ENCODE measurements around the gene COL5A2.

The COL5A2 gene

GRCh38 chr2:189013671-189014448 lies 165.7 kb downstream of the COL5A2 start:
- TF ChIP-seq, protein P1, sequence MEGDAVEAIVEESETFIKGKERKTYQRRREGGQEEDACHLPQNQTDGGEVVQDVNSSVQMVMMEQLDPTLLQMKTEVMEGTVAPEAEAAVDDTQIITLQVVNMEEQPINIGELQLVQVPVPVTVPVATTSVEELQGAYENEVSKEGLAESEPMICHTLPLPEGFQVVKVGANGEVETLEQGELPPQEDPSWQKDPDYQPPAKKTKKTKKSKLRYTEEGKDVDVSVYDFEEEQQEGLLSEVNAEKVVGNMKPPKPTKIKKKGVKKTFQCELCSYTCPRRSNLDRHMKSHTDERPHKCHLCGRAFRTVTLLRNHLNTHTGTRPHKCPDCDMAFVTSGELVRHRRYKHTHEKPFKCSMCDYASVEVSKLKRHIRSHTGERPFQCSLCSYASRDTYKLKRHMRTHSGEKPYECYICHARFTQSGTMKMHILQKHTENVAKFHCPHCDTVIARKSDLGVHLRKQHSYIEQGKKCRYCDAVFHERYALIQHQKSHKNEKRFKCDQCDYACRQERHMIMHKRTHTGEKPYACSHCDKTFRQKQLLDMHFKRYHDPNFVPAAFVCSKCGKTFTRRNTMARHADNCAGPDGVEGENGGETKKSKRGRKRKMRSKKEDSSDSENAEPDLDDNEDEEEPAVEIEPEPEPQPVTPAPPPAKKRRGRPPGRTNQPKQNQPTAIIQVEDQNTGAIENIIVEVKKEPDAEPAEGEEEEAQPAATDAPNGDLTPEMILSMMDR (conservative IDR thresholded peaks at IDR 0.05), result no peak
- TF ChIP-seq ZFX (IDR thresholded peaks at IDR 0.05), result no peak

DNA sequence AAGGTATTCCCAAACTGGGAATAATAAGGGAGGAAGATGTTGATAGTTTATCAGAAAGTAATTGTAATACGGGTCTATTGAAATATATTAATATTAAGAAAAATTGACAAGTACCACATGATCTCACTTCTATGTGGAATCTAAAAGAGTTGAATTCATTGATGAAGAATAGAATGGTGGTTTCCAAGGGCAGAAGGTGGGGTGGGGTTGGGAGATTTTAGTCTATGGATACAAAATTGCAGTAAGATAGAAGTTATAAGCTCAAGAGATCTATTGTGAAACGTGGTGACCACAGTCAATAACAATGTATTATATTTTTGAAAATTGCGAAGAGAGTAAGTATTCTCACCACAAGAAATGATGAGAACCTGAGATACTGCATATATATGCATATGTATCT lies 166.5 kb downstream of the COL5A2 start:
- no peak for TF ChIP-seq ZFX (IDR thresholded peaks at IDR 0.05)
- TF ChIP-seq, protein P1 (conservative IDR thresholded peaks at IDR 0.05), result no peak
- no peak overlapping the region for H3K27ac ChIP-seq

More at GRCh38 chr2:189013671-189014448, 165.7 kb downstream of the COL5A2 start:
- H3K27ac ChIP-seq, result no peak overlapping the region

GRCh38 chr2:189012351-189012750 lies 167.2 kb downstream of the COL5A2 start:
- TF ChIP-seq, protein P1 (conservative IDR thresholded peaks at IDR 0.05), result no peak
- no peak for TF ChIP-seq ZFX (IDR thresholded peaks at IDR 0.05)
- no peak overlapping the region for H3K27ac ChIP-seq

- no peak overlapping the region for H3K27ac ChIP-seq
These were observed 169.0 kb downstream of the COL5A2 start for GRCh38 chr2:189010536-189010935.

DNA sequence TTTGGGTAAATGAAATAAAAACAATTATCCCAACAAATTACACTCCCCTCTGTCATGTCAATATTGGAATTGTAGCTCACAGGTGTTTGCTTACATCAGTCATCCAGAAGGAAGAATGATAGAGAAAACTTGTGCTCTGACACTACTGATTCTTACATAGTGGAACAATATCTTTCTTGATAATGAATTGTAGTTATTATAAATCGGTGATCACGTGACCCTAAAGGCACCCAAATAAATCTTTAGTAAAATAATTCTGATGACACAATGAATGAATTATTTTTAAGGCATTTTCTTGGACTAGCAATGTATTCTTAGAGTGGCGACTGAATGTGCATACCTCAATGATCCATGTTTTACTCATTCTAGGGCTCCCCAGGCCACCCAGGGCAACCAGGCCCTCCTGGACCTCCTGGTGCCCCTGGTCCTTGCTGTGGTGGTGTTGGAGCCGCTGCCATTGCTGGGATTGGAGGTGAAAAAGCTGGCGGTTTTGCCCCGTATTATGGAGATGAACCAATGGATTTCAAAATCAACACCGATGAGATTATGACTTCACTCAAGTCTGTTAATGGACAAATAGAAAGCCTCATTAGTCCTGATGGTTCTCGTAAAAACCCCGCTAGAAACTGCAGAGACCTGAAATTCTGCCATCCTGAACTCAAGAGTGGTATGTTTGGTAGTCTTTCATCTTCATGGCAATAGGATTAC lies 170.9 kb downstream of the COL5A2 start:
- H3K27ac ChIP-seq, result no peak overlapping the region
- TF ChIP-seq, protein P1 (conservative IDR thresholded peaks at IDR 0.05), result no peak
- TF ChIP-seq ZFX (IDR thresholded peaks at IDR 0.05), result no peak

More at GRCh38 chr2:189010536-189010935, 169.0 kb downstream of the COL5A2 start:
- no peak for TF ChIP-seq ZFX (IDR thresholded peaks at IDR 0.05)
- TF ChIP-seq, protein P1 (conservative IDR thresholded peaks at IDR 0.05), result no peak

- no peak overlapping the region for H3K27ac ChIP-seq
- TF ChIP-seq, protein P1 (conservative IDR thresholded peaks at IDR 0.05), result no peak
- TF ChIP-seq ZFX (IDR thresholded peaks at IDR 0.05), result no peak
These were observed 177.5 kb downstream of the COL5A2 start for GRCh38 chr2:189002079-189002478.

DNA sequence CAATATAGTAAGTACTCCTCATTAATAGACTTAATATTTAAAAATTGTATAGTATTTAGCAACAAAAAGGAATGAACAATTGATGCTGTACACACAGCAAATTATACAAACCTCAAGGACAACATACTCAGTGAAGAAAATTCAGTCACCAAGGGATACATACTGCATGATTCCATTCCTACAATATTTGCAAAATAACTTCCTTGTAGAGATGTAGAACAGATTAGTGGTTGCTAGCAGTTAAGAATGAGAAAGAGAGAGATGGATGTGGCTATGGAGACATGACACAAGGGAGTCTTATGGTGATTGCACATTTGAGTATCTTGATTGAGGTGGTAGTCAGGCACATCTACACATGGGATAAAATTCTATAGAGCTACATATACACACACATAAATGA lies 179.3 kb downstream of the COL5A2 start:
- H3K27ac ChIP-seq, result no peak overlapping the region
- TF ChIP-seq, protein P1 (conservative IDR thresholded peaks at IDR 0.05), result no peak
- TF ChIP-seq ZFX (IDR thresholded peaks at IDR 0.05), result no peak
